Measurements from ENCODE around the gene P2RY2. TPM values are rescaled to one million over a fixed set of nuclear protein-coding genes. Genes with fewer than 3 reads are reported as not detected.
"Not testable (repeated sequence)": the region's sequence is repeated elsewhere in the genome, so short reads cannot be mapped to it uniquely, and the experiment has no call there.

Gene P2RY2
- polyA plus RNA-seq, 1 donor from 2014 or later, result not detected

GRCh38 chr11:73196576-73196975, 21.5 kb upstream of the P2RY2 start:
- H3K9me2 ChIP-seq (ENCODE audit: insufficient read depth, low read length), result no peaks in the 10 kb centered on the region
- no peaks in the 10 kb centered on the region for H3K36me3 ChIP-seq (ENCODE audit: insufficient read depth, low read length)
- no peak overlapping the region for H3K9ac ChIP-seq (ENCODE audit: low read length)
- TF ChIP-seq EZH2 (IDR thresholded peaks at IDR 0.05; ENCODE audit: borderline replicate concordance, insufficient read depth, low read length, poor library complexity, severe bottlenecking) (no peak), EP300 (conservative IDR thresholded peaks at IDR 0.05; ENCODE audit: poor library complexity, severe bottlenecking) (no peak), SMC3 (conservative IDR thresholded peaks at IDR 0.05; ENCODE audit: poor library complexity) (no peak), RAD21 (conservative IDR thresholded peaks at IDR 0.05) (no peak), TAF1 (IDR thresholded peaks at IDR 0.05; ENCODE audit: low read depth) (no peak), MXI1 (conservative IDR thresholded peaks at IDR 0.05; ENCODE audit: poor library complexity, severe bottlenecking) (no peak), CTCF (IDR thresholded peaks at IDR 0.05; ENCODE audit: poor library complexity, severe bottlenecking) (no peak), POLR2AphosphoS5 (IDR thresholded peaks at IDR 0.05) (no peak)
- TF ChIP-seq, protein P1, sequence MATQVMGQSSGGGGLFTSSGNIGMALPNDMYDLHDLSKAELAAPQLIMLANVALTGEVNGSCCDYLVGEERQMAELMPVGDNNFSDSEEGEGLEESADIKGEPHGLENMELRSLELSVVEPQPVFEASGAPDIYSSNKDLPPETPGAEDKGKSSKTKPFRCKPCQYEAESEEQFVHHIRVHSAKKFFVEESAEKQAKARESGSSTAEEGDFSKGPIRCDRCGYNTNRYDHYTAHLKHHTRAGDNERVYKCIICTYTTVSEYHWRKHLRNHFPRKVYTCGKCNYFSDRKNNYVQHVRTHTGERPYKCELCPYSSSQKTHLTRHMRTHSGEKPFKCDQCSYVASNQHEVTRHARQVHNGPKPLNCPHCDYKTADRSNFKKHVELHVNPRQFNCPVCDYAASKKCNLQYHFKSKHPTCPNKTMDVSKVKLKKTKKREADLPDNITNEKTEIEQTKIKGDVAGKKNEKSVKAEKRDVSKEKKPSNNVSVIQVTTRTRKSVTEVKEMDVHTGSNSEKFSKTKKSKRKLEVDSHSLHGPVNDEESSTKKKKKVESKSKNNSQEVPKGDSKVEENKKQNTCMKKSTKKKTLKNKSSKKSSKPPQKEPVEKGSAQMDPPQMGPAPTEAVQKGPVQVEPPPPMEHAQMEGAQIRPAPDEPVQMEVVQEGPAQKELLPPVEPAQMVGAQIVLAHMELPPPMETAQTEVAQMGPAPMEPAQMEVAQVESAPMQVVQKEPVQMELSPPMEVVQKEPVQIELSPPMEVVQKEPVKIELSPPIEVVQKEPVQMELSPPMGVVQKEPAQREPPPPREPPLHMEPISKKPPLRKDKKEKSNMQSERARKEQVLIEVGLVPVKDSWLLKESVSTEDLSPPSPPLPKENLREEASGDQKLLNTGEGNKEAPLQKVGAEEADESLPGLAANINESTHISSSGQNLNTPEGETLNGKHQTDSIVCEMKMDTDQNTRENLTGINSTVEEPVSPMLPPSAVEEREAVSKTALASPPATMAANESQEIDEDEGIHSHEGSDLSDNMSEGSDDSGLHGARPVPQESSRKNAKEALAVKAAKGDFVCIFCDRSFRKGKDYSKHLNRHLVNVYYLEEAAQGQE (IDR thresholded peaks at IDR 0.05; ENCODE audit: borderline replicate concordance), result no peak
- no peak overlapping the region for H3K4me3 ChIP-seq (ENCODE audit: low read length)
- H2AFZ ChIP-seq (ENCODE audit: low read depth, low read length), result no peak overlapping the region
- no peaks in the 10 kb centered on the region for H4K20me1 ChIP-seq (ENCODE audit: insufficient read depth)
- H3K9me3 ChIP-seq (ENCODE audit: low read length), result no peaks in the 10 kb centered on the region
- no peaks in the 10 kb centered on the region for H3K79me2 ChIP-seq (replicated peaks; ENCODE audit: insufficient read depth, low read length)
- H3F3A ChIP-seq (ENCODE audit: insufficient read depth, low read length, poor library complexity, severe bottlenecking), result no peaks in the 10 kb centered on the region
- H3K27ac ChIP-seq (ENCODE audit: low read length), result no peak overlapping the region
- H3K4me2 ChIP-seq (ENCODE audit: low read length), result no peak overlapping the region
- no peaks in the 10 kb centered on the region for H3K27me3 ChIP-seq (ENCODE audit: insufficient read depth, low read depth, low read length)

DNA sequence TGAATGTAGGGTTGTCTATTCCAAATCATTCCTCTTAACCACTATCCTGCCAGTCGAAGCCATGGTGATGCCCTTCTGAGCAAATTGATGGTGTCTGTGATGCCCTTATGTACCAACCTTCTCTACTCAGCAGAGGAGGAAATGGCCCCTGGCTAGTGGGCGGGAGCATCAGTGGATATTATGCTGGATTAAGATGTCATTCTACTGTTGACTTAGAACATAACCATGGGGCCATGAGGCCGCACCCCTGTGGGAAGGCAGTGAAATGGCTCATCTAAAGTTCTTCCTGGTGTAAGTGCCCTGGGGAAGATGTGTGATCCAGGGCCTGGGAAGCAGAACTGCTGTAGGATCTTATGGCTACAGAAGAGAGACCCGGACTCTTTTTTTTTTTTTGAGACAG, 20.7 kb upstream of the P2RY2 start:
- H2AFZ ChIP-seq (ENCODE audit: low read depth, low read length), result no peak overlapping the region
- H3K9ac ChIP-seq (ENCODE audit: low read length), result no peak overlapping the region
- no peaks in the 10 kb centered on the region for H3K36me3 ChIP-seq (ENCODE audit: insufficient read depth, low read length)
- H3K27ac ChIP-seq (ENCODE audit: low read length), result no peak overlapping the region
- no peak overlapping the region for H3K4me2 ChIP-seq (ENCODE audit: low read length)
- H3K4me3 ChIP-seq (ENCODE audit: low read length), result no peak overlapping the region
- no peaks in the 10 kb centered on the region for H4K20me1 ChIP-seq (ENCODE audit: insufficient read depth)
- H3K9me2 ChIP-seq (ENCODE audit: insufficient read depth, low read length), result no peaks in the 10 kb centered on the region
- H3K27me3 ChIP-seq (ENCODE audit: insufficient read depth, low read depth, low read length), result no peaks in the 10 kb centered on the region
- H3K79me2 ChIP-seq (replicated peaks; ENCODE audit: insufficient read depth, low read length), result no peaks in the 10 kb centered on the region
- no peaks in the 10 kb centered on the region for H3K9me3 ChIP-seq (ENCODE audit: low read length)
- no peaks in the 10 kb centered on the region for H3F3A ChIP-seq (ENCODE audit: insufficient read depth, low read length, poor library complexity, severe bottlenecking)
- TF ChIP-seq CTCF (IDR thresholded peaks at IDR 0.05; ENCODE audit: poor library complexity, severe bottlenecking) (no peak), POLR2AphosphoS5 (IDR thresholded peaks at IDR 0.05) (no peak), EZH2 (IDR thresholded peaks at IDR 0.05; ENCODE audit: borderline replicate concordance, insufficient read depth, low read length, poor library complexity, severe bottlenecking) (no peak), MXI1 (conservative IDR thresholded peaks at IDR 0.05; ENCODE audit: poor library complexity, severe bottlenecking) (no peak), SMC3 (conservative IDR thresholded peaks at IDR 0.05; ENCODE audit: poor library complexity) (no peak), RAD21 (conservative IDR thresholded peaks at IDR 0.05) (no peak), EP300 (conservative IDR thresholded peaks at IDR 0.05; ENCODE audit: poor library complexity, severe bottlenecking) (no peak), TAF1 (IDR thresholded peaks at IDR 0.05; ENCODE audit: low read depth) (no peak)
- TF ChIP-seq, protein P1 (IDR thresholded peaks at IDR 0.05; ENCODE audit: borderline replicate concordance), result no peak

DNA sequence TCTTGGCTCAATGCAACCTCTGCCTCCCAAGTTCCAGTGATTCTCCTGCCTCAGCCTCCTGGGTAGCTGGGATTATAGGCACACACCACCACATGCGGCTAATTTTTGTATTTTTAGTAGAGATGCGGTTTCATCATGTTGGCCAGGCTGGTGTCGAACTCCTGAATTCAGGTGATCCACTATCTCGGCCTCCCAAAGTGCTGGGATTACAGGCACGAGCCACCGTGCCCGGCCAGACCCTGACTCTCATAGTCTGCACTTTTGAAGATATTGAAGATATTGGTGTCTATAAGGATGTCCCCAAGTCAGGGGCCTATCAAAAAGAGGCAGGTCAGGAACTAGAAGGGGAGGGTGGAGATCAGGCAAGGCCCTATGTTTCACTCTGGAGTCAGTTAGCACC, 20.3 kb upstream of the P2RY2 start:
- not testable (repeated sequence) for H3K9me2 ChIP-seq (ENCODE audit: insufficient read depth, low read length); H3K4me3 ChIP-seq (ENCODE audit: low read length); H3K27me3 ChIP-seq (ENCODE audit: insufficient read depth, low read depth, low read length); H3K36me3 ChIP-seq (ENCODE audit: insufficient read depth, low read length); H4K20me1 ChIP-seq (ENCODE audit: insufficient read depth); H3F3A ChIP-seq (ENCODE audit: insufficient read depth, low read length, poor library complexity, severe bottlenecking); H2AFZ ChIP-seq (ENCODE audit: low read depth, low read length); H3K4me2 ChIP-seq (ENCODE audit: low read length); H3K79me2 ChIP-seq (replicated peaks; ENCODE audit: insufficient read depth, low read length); H3K9ac ChIP-seq (ENCODE audit: low read length); H3K27ac ChIP-seq (ENCODE audit: low read length); H3K9me3 ChIP-seq (ENCODE audit: low read length)
